ENCODE data around the gene SLC6A12.

GRCh38 chr12:176321-177181 is 37.4 kb downstream of the SLC6A12 start:
- TF ChIP-seq EZH2 (IDR thresholded peaks at IDR 0.05; ENCODE audit: low read length) (no peak), CTCF (optimal IDR thresholded peaks at IDR 0.05 in 1 of 3, IDR thresholded peaks at IDR 0.05 in 1 of 3, conservative IDR thresholded peaks at IDR 0.05 in 1 of 3; ENCODE audit: extremely low read depth in 1 of 3, insufficient read depth in 2 of 3, low read length in 3 of 3) (no peak)
